ENCODE measurements around the gene WNK1.

DNA sequence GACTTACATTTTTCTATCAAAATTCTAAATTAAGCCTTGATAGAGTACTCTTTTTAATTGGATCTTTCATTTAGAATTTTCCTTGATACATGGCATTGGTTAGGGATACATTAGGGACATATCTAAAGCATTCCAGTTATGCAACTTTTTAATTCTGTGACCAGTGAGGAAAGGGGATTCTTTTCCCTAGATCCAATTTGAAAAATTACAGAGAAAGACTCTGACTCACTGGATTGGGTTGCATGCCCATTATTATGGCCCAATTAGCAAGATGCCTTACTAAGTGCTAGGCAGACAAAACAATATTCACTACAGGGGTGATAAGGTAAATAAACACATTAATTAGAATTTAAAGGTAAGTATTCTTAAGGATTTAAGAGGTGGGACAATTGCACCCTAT is 202.4 kb downstream of the WNK1 start:
- TF ChIP-seq POLR2AphosphoS5 (IDR thresholded peaks at IDR 0.05) (no peak), POLR2A (IDR thresholded peaks at IDR 0.05) (no peak), EP300 (IDR thresholded peaks at IDR 0.05) (no peak)
- TF ChIP-seq, protein P1, sequence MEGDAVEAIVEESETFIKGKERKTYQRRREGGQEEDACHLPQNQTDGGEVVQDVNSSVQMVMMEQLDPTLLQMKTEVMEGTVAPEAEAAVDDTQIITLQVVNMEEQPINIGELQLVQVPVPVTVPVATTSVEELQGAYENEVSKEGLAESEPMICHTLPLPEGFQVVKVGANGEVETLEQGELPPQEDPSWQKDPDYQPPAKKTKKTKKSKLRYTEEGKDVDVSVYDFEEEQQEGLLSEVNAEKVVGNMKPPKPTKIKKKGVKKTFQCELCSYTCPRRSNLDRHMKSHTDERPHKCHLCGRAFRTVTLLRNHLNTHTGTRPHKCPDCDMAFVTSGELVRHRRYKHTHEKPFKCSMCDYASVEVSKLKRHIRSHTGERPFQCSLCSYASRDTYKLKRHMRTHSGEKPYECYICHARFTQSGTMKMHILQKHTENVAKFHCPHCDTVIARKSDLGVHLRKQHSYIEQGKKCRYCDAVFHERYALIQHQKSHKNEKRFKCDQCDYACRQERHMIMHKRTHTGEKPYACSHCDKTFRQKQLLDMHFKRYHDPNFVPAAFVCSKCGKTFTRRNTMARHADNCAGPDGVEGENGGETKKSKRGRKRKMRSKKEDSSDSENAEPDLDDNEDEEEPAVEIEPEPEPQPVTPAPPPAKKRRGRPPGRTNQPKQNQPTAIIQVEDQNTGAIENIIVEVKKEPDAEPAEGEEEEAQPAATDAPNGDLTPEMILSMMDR (IDR thresholded peaks at IDR 0.05) = no peak
